AG04450 (cell line): Measurements from ENCODE around the gene HIVEP3. TPM values are rescaled to one million over a fixed set of nuclear protein-coding genes. Genes with fewer than 3 reads are reported as not detected.
A peak's percentile ranks its signal among the peaks of the same experiment; 100 is the strongest.

ENCODE experiments used
- CTCF ChIA-PET: fragments of 300-600, 350-600 bp; formaldehyde crosslinking; extraction: SDS; loops from one replicate; lab custom pipeline; 2022; ENCODE audit warnings: antibody characterized with exemption, inconsistent platforms; lab: Charles Lee
- POLR2A ChIA-PET: fragments of 350-600 bp; formaldehyde crosslinking; extraction: SDS; loops from one replicate; lab custom pipeline; 2021; ENCODE audit warnings: antibody characterized with exemption, inconsistent platforms; lab: Yijun Ruan, JAX
- DNase-seq: peaks from one replicate; pipeline ENCODE4 v3.0.0-alpha.2; 2011; ENCODE audit warnings: low read depth, low spot score
- H3K27ac ChIP-seq: one replicate; pipeline ENCODE4 v1.5.1; 2012; ENCODE audit warnings: low read depth, low read length, control low read depth
- H3K27me3 ChIP-seq: one replicate; pipeline ENCODE4 v1.6.0; 2012; ENCODE audit warnings: low read length; ENCODE audit not compliant: control insufficient read depth, insufficient read depth
- H3K4me3 ChIP-seq: 2 replicates; pipeline ENCODE4 v1.5.1; 2011; ENCODE audit warnings: mild to moderate bottlenecking, low read depth, low read length, control low read depth
- H3K9me3 ChIP-seq: 2 replicates; pipeline ENCODE4 v1.5.1; 2012; ENCODE audit warnings: low read length; ENCODE audit not compliant: control insufficient read depth, insufficient read depth
- polyA plus RNA-seq: library from polyadenylated mRNA; depleted of rRNA; stranded (reverse); fragments of >200 nt; gene quantifications from 2 replicates; pipeline ENCODE4 v1.2.3, GENCODE V29; 2011
- TF ChIP-seq, protein P1 (sequence below): IDR thresholded peaks from 2 replicates; pipeline ENCODE4 v1.5.1; 2011; ENCODE audit warnings: low read depth, low read length, control low read depth, inconsistent platforms

HIVEP3 gene
- polyA plus RNA-seq, 1 experiment: 4.8 TPM

DNA sequence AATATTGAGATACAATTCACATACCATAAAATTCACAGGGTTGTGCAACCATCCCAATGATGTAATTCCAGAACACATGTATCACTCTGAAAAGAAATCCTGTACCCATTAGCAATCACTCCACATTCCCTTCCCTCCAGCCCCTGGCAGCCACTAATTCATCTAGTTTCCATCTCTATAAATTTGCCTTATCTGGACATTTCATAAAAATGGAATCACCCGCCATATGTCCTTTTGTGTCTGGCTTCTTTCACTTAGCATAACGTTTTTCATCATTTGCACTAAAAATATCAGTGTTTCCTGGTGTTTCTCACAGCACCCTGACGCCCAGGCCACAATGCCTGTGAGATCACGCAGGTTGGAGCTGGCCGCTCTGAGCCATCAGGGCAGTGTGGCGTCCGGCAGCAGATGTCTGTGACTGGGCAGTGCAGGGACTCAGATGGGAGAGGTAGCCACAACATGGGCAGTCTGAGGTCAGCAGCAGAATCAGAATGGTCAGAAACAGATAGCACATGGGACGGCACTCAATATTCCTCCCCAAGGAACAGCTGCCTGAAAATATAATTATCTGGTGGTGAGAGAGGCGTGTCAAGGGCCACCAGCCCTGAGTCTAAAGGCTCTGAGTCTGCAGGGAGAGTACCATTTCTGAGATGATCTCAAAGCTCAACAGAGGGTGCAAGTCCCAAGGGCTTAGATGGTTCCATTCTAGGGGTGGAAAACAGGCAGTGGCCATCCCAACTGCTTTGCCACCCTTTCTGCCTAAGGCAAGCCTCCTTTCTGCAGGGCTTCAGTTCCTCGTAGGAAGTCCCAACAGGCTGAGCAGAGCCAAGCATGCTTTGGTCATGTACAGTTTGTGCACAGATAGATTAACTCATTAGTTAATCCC lies 304.8 kb downstream of the HIVEP3 start:
- Histone ChIP-seq H3K27ac (peak overlapping the region; percentile 65), H3K4me3 (no peak overlapping the region), H3K27me3 (no peaks in the 10 kb centered on the region), H3K9me3 (no peaks in the 10 kb centered on the region)
- TF ChIP-seq, protein P1, sequence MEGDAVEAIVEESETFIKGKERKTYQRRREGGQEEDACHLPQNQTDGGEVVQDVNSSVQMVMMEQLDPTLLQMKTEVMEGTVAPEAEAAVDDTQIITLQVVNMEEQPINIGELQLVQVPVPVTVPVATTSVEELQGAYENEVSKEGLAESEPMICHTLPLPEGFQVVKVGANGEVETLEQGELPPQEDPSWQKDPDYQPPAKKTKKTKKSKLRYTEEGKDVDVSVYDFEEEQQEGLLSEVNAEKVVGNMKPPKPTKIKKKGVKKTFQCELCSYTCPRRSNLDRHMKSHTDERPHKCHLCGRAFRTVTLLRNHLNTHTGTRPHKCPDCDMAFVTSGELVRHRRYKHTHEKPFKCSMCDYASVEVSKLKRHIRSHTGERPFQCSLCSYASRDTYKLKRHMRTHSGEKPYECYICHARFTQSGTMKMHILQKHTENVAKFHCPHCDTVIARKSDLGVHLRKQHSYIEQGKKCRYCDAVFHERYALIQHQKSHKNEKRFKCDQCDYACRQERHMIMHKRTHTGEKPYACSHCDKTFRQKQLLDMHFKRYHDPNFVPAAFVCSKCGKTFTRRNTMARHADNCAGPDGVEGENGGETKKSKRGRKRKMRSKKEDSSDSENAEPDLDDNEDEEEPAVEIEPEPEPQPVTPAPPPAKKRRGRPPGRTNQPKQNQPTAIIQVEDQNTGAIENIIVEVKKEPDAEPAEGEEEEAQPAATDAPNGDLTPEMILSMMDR: no peak
- POLR2A ChIA-PET: no interaction called here
- no peak for DNase-seq
- CTCF ChIA-PET: interaction anchor here (1.1 kb wide), 1 partner anchor 13 kb away, joined by 3 read pairs; no protein-coding TSS in a partner anchor

- no peak overlapping the region for H3K27ac ChIP-seq
- H3K27me3 ChIP-seq: no peaks in the 10 kb centered on the region
- POLR2A ChIA-PET: no interaction called here
- TF ChIP-seq, protein P1: no peak
- no peak overlapping the region for H3K4me3 ChIP-seq
- DNase-seq: no peak
- H3K9me3 ChIP-seq: no peaks in the 10 kb centered on the region
- CTCF ChIA-PET: interaction anchor here (0.8 kb wide), 1 partner anchor 39 kb away, joined by 3 read pairs; no protein-coding TSS in a partner anchor
These were observed 305.8 kb downstream of the HIVEP3 start for GRCh38 chr1:41612953-41613352.

DNA sequence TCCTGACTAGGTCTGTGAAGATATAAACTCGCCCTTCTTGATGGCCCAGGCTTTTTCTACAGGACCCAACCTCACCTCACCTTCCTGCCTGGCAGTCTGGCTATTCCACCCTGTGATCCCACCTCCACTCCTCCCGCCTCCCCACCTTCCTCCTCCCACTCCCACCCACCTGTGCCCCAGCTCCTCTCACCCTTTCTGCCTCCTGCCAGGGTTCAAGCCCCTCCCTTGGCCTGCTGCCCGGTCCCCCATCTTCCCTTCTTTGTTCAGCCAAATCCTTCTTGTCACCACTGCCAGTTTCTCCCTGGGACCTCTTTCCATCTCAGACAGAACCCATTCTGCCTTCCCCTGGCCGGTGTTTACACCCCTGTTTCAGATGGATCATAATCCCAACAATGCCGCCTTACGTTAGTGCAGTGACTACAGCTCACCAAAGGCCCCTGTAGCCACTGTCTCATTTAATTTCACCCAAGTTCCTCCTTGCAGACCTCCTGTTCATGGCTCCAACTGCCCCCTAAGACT lies 306.7 kb downstream of the HIVEP3 start:
- TF ChIP-seq, protein P1: no peak
- Histone ChIP-seq H3K4me3 (no peak overlapping the region), H3K9me3 (no peaks in the 10 kb centered on the region), H3K27me3 (no peaks in the 10 kb centered on the region), H3K27ac (no peak overlapping the region)
- ChIA-PET CTCF (no interaction called here), POLR2A (no interaction called here)
- DNase-seq: no peak

- Histone ChIP-seq H3K9me3 (no peaks in the 10 kb centered on the region), H3K27ac (no peak overlapping the region), H3K4me3 (no peak overlapping the region), H3K27me3 (no peaks in the 10 kb centered on the region)
- DNase-seq: no peak
- ChIA-PET CTCF (no interaction called here), POLR2A (no interaction called here)
- TF ChIP-seq, protein P1: no peak
These were observed 307.4 kb downstream of the HIVEP3 start for GRCh38 chr1:41611068-41611931.
